GM12892 (cell line): Measurements from ENCODE around the gene ITM2B.

Experiments used
- POLR2A ChIP-seq: IDR thresholded peaks from 2 replicates; pipeline ENCODE4 v1.6.1; 2011; ENCODE audit warnings: low read depth, low read length, control low read depth
- POLR2AphosphoS5 ChIP-seq: IDR thresholded peaks from 2 replicates; pipeline ENCODE4 v1.6.1; 2011; ENCODE audit warnings: low read depth, low read length, control low read depth

DNA sequence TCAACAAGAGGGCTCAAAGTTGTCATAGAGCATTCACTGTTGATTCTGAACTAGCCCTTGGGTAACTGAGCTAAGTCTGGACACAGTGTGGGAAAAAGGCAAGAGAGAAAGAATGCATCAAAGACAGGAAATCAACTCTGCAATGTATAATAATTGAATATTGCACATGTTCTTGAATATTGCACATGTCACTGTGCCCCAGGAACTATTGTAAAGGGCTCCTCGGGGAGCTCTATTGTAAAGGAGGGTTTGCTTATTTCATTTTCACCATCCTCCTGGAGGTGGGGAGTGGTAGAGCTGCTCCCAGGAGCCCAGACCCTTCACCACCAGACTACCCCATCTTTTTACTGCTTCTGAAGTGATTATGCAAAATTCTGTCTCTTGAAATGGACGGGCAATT is 44.4 kb upstream of the ITM2B start:
- TF ChIP-seq POLR2AphosphoS5 (no peak), POLR2A (no peak)
